Effector memory CD4-positive, alpha-beta T cell (primary cell): ENCODE measurements around the gene GRAMD2B.
"Not testable (repeated sequence)": the region's sequence is repeated elsewhere in the genome, so short reads cannot be mapped to it uniquely, and the experiment has no call there.

ENCODE experiments used
- DNase-seq, 3 donors: peaks; one replicate each; pipeline ENCODE4 v3.0.0-alpha.2; 2020
- H3K27ac ChIP-seq: 2 replicates; pipeline ENCODE4 v1.7.0; 2013; ENCODE audit warnings: mild to moderate bottlenecking, low read length, moderate library complexity; ENCODE audit not compliant: insufficient read depth, poor library complexity, severe bottlenecking
- H3K27me3 ChIP-seq: replicated peaks from 2 replicates; pipeline ENCODE4 v1.7.0; 2013; ENCODE audit warnings: mild to moderate bottlenecking, low read length; ENCODE audit not compliant: insufficient read depth, control insufficient read depth, poor library complexity, severe bottlenecking
- H3K36me3 ChIP-seq: 2 replicates; pipeline ENCODE4 v1.7.0; 2013; ENCODE audit warnings: mild to moderate bottlenecking, low read length, moderate library complexity; ENCODE audit not compliant: control insufficient read depth, insufficient read depth
- H3K4me1 ChIP-seq: 2 replicates; pipeline ENCODE4 v1.7.0; 2013; ENCODE audit warnings: low read length, mild to moderate bottlenecking; ENCODE audit not compliant: control insufficient read depth, insufficient read depth, poor library complexity, severe bottlenecking
- H3K4me3 ChIP-seq: 2 replicates; pipeline ENCODE4 v1.7.0; 2013; ENCODE audit warnings: low read length, low read depth, mild to moderate bottlenecking; ENCODE audit not compliant: insufficient read depth, poor library complexity, severe bottlenecking
- H3K9me3 ChIP-seq: 2 replicates; pipeline ENCODE4 v1.7.0; 2013; ENCODE audit warnings: mild to moderate bottlenecking, low read length, moderate library complexity; ENCODE audit not compliant: control insufficient read depth

The GRAMD2B gene

DNA sequence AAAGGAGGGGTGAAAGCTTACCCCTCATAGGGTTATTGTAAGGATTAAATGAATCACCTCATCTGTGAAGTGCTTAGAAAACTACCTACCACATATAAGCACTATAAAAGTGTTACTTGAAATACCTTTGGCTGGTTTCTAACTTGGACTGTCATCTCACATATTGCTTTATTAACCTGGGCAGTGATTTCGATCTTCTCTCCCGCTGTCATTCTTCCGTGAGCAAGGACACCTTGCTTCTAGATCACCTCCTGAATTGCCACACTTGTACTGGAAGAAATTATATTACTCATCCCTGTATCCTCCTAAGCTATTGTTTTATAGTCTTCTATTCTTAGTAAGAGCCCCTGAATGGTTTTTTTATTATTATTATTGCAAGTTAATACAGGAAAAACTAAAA lies 34.0 kb upstream of the GRAMD2B start:
- H3K27ac ChIP-seq, result no peak overlapping the region
- no peaks in the 10 kb centered on the region for H3K4me1 ChIP-seq
- H3K4me3 ChIP-seq, result no peak overlapping the region
- H3K9me3 ChIP-seq, result no peaks in the 10 kb centered on the region
- H3K36me3 ChIP-seq, result no peaks in the 10 kb centered on the region
- no peaks in the 10 kb centered on the region for H3K27me3 ChIP-seq
- DNase-seq, result no peak

DNA sequence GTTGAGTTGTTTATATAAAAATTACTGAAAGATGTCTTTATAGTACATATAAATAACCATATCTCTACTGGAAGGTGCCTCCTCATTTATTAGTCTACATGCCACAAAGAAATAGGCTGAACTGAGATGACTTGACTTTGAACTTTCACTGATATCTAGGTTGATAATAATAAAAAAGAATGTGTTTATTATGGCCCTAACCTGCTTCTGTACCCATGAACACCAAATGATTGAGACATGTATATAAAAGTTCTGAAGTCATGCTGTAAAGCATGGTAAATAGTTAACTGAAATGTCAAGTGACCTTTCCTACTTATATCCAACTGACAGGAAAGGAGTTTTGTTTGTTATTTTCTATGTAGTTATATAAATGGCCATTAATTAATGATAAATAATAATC lies 33.2 kb upstream of the GRAMD2B start:
- no peak overlapping the region for H3K27ac ChIP-seq
- H3K36me3 ChIP-seq, result no peaks in the 10 kb centered on the region
- H3K9me3 ChIP-seq, result no peaks in the 10 kb centered on the region
- no peaks in the 10 kb centered on the region for H3K4me1 ChIP-seq
- DNase-seq, result no peak
- no peaks in the 10 kb centered on the region for H3K27me3 ChIP-seq
- no peak overlapping the region for H3K4me3 ChIP-seq

DNA sequence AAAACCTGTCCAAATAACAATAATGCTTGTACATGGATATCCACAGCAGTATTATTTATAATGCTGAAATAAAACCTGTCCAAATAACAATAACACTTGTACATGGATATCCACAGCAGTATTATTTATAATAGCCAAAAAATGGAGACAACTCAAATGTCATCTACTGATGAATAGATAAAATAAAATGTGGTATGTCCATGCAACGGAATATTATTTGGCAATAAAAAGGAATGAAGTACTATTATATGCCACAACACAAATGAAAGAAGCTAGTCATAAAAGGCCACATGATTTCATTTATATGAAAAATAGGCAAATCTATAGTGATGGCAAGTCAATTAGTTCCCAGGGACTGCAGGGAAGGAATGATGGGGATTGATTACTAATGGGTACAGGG lies 31.8 kb upstream of the GRAMD2B start:
- Histone ChIP-seq H3K4me3 (no peak overlapping the region), H3K27ac (no peak overlapping the region), H3K4me1 (no peaks in the 10 kb centered on the region), H3K9me3 (no peaks in the 10 kb centered on the region), H3K36me3 (no peaks in the 10 kb centered on the region), H3K27me3 (no peaks in the 10 kb centered on the region)
- DNase-seq, result no peak

DNA sequence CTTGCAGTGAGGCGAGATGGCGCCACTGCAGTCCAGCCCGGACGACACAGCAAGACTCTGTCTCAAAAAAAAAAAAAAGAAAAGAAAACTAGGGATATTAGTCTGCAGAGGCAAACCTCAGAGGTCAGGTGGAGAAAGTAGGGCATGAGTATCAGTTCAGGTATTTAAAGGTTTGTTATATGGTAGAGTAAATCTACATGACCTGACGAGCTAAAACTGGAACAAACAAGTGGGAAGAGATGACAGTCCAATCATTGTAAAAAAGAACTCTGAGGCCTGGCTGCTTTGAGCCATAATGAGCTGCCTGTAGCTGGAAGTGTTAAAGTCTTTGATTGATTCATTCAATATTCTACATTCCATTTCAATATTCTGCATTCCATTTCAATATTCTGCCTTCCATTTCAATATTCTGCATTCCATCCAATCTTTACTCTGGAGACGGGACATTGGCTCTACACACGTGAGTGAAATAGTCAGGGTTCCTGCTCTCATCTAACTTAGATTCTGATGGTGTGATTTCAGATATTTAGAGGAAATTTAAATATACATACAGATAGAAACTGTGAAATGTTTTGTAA lies 28.9 kb upstream of the GRAMD2B start:
- no peak for DNase-seq
- H3K27ac ChIP-seq, result no peak overlapping the region
- no peaks in the 10 kb centered on the region for H3K27me3 ChIP-seq
- no peak overlapping the region for H3K4me3 ChIP-seq
- no peaks in the 10 kb centered on the region for H3K36me3 ChIP-seq
- H3K9me3 ChIP-seq, result no peaks in the 10 kb centered on the region
- no peaks in the 10 kb centered on the region for H3K4me1 ChIP-seq

DNA sequence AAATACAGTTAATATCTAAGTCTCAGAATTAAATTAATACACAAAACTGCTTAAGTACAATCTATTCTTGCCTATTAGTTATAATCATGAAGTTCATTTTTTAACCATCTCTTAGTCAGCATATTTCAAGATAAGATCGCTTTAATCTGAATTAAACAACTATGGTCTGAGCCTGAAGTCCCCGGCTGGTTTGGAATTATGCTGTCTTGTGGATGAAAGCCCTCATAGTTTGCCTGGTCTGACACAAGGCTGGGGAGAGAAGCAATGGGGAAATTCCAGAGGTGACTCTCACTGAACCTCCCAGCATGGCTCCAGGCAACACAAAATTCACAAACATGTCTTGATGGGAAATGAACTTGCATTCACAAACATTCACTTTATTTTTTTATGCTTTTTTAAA lies 28.0 kb upstream of the GRAMD2B start:
- Histone ChIP-seq H3K27me3 (no peaks in the 10 kb centered on the region), H3K4me1 (no peaks in the 10 kb centered on the region), H3K4me3 (no peak overlapping the region), H3K27ac (no peak overlapping the region), H3K9me3 (no peaks in the 10 kb centered on the region), H3K36me3 (no peaks in the 10 kb centered on the region)
- no peak for DNase-seq

DNA sequence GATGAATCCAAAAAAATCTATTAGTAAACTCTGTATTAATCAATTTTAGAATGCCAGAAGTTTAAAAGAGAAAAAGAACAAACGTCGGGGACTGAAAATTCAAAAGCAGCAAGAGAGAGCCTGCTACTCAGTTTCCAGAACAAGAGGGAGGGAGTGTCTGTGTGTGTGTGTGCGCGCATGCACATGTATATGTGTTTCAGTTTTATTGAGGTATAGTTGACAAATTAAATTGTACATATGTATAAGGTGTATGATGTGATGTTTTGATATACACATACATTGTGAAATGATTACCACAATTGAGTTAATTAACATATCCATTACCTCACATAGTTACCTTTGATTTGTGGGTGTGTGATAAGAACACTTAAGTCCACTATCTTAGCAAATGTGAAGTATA lies 27.6 kb upstream of the GRAMD2B start:
- H3K4me3 ChIP-seq, result no peak overlapping the region
- no peaks in the 10 kb centered on the region for H3K27me3 ChIP-seq
- peaks cover 3% of the 10 kb centered on the region for H3K9me3 ChIP-seq
- H3K4me1 ChIP-seq, result no peaks in the 10 kb centered on the region
- DNase-seq, result no peak
- no peaks in the 10 kb centered on the region for H3K36me3 ChIP-seq
- no peak overlapping the region for H3K27ac ChIP-seq

DNA sequence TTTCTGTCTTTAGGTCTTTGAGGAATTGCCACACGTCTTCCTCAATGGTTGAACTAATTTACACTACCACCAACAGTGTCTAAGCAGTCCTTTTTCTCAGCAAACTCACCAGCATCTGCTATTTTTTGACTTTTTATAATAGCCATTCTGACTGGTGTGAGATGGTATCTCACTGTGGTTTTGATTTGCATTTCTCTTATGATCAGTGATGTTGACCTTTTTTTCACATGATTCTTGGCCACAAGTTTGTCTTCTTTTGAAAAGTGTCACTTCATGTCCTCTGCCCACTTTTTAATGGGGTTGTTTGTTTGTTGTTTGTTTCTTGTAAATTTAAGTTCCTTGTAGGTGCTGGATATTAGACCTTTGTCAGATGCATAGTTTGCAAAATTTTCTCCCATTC lies 26.5 kb upstream of the GRAMD2B start:
- not testable (repeated sequence) for H3K9me3 ChIP-seq, H3K27ac ChIP-seq, H3K4me1 ChIP-seq, H3K27me3 ChIP-seq, H3K4me3 ChIP-seq, H3K36me3 ChIP-seq, DNase-seq

DNA sequence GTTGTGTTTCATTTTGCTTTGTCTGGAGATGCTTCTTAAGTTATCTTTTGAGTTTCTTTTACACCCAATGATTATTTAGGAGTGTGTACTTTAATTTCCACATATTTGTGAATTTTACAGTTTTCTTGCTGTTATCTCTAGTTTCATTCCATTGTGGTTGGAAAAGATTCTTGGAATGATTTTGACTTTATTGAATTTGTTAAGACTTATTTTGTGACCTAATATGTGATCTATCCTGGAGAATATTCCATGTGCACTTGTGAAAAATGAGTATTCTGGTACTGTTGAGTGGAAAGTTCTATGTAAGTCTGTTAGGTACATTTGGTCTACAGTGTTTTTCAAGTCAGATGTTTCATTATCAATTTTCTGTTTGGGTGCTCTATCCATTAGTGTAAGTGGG lies 24.4 kb upstream of the GRAMD2B start:
- H3K4me1 ChIP-seq, result no peaks in the 10 kb centered on the region
- H3K4me3 ChIP-seq, result no peak overlapping the region
- H3K9me3 ChIP-seq, result peaks cover 11% of the 10 kb centered on the region
- H3K36me3 ChIP-seq, result no peaks in the 10 kb centered on the region
- no peak overlapping the region for H3K27ac ChIP-seq
- DNase-seq, result no peak
- H3K27me3 ChIP-seq, result no peaks in the 10 kb centered on the region

DNA sequence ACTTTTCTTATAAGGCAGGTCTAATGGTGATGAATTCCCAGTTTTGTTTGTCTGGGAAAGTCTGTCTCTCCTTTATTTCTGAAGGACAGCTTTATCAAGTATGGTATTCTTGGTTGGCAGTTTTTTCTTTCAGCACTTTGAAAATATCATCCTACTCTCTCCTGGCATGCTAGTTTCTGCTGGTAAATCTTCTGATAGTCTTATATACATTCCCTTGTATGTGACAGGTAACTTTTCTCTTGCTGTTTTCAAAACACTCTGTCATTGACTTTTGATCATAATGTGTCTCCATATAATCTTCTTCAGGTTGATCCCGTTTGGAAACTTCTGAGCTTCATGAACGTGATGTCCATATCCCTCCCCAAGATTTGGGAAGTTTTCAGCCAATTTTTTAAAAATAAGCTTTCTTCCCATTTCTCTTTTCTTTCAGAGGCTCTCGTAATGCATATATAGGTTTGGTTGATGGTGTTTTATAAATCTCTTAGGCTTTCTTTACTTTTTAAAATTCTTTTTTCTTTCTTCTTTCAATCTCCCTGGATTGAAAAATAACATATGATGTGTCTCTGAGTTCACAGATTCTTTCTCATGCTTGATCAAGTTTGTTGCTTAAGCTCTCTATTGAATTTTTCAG lies 22.5 kb upstream of the GRAMD2B start:
- H3K27ac ChIP-seq, result no peak overlapping the region
- no peaks in the 10 kb centered on the region for H3K36me3 ChIP-seq
- peaks cover 11% of the 10 kb centered on the region for H3K9me3 ChIP-seq
- no peaks in the 10 kb centered on the region for H3K27me3 ChIP-seq
- H3K4me3 ChIP-seq, result no peak overlapping the region
- DNase-seq, result no peak
- no peaks in the 10 kb centered on the region for H3K4me1 ChIP-seq

DNA sequence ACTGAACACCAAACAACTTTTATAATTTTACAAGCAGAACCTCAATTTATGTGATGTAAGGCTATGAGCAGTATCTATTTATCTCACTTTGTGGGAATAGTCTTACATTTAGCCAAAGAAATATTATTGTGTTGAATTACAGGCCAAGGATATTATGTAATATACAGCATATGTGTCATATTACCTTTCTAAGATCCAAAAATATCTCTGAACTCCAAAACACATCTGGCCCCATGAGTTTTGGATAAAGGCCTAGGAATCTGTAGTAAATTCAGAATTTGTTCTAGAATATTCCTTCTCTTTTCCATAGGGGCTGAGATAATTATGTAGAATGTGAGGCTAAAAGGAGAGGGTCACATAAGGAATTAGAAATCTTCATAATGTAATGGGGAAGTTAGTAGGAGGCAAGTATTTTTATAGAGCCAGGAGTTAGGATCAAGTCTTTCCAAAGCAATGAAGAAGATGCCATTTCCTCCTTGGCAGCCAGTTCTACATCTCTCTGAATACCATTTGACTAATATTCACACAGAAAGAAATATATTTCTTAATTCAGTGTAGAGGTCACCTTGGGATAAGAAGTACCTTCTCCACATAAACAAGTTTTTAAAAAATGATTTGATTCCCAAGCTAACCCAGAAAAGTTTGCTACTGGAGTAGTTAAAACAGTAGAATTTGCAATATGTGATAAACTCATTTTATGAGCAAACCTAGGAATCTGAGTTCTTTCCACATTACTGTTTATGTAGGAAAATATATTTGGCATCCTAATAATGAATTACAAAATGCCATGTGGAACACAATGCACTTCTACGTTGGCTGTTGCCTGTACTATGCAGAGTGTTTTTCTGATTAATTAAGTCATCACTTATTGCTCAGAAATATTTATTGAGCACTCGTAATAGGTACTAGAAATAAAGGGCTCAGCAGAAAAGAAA lies 20.3 kb upstream of the GRAMD2B start:
- H3K36me3 ChIP-seq, result no peaks in the 10 kb centered on the region
- H3K9me3 ChIP-seq, result peaks cover 11% of the 10 kb centered on the region
- no peak overlapping the region for H3K27ac ChIP-seq
- no peaks in the 10 kb centered on the region for H3K4me1 ChIP-seq
- no peak for DNase-seq
- no peaks in the 10 kb centered on the region for H3K27me3 ChIP-seq
- no peak overlapping the region for H3K4me3 ChIP-seq
